Lower leg skin (tissue), 3 donors: Measurements from ENCODE around the gene ZNHIT1.
"Not testable (repeated sequence)": the region's sequence is repeated elsewhere in the genome, so short reads cannot be mapped to it uniquely, and the experiment has no call there.

Source experiments
- POLR2A ChIP-seq, 2 donors: fragments of 450-650 bp; IDR thresholded peaks; one replicate each; pipeline ENCODE4 v1.6.1; 2016 to 2017; ENCODE audit warnings: antibody characterized with exemption in 2 of 2, mild to moderate bottlenecking in 1 of 2, moderate library complexity in 1 of 2
- TF ChIP-seq, protein P1 (sequence below), 3 donors: fragments of 450-650 bp; IDR thresholded peaks; one replicate each; pipeline ENCODE4 v1.5.1; 2016; ENCODE audit warnings: antibody characterized with exemption in 3 of 3, mild to moderate bottlenecking in 3 of 3, moderate library complexity in 2 of 3

- TF ChIP-seq, protein P1, sequence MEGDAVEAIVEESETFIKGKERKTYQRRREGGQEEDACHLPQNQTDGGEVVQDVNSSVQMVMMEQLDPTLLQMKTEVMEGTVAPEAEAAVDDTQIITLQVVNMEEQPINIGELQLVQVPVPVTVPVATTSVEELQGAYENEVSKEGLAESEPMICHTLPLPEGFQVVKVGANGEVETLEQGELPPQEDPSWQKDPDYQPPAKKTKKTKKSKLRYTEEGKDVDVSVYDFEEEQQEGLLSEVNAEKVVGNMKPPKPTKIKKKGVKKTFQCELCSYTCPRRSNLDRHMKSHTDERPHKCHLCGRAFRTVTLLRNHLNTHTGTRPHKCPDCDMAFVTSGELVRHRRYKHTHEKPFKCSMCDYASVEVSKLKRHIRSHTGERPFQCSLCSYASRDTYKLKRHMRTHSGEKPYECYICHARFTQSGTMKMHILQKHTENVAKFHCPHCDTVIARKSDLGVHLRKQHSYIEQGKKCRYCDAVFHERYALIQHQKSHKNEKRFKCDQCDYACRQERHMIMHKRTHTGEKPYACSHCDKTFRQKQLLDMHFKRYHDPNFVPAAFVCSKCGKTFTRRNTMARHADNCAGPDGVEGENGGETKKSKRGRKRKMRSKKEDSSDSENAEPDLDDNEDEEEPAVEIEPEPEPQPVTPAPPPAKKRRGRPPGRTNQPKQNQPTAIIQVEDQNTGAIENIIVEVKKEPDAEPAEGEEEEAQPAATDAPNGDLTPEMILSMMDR (IDR thresholded peaks at IDR 0.05) = not testable (repeated sequence)
- not testable (repeated sequence) for TF ChIP-seq POLR2A (IDR thresholded peaks at IDR 0.05)
Measured at GRCh38 chr7:101203740-101204738, 13.9 kb upstream of the ZNHIT1 start.
